Suprapubic skin (tissue), 4 donors: Measurements from ENCODE around the gene DBR1.

Experiments
- CTCF ChIP-seq, 2 donors: fragments of 200-600 bp in 1 of 2; fragments of 450-650 bp in 1 of 2; sonication (generic) in 1 of 2; IDR thresholded peaks; one replicate each; pipeline ENCODE4 v1.5.1; 2016 to 2019; ENCODE audit warnings: antibody characterized with exemption in 2 of 2, mild to moderate bottlenecking in 1 of 2, moderate library complexity in 1 of 2
- EP300 ChIP-seq: sonication (generic); formaldehyde crosslinking; IDR thresholded peaks from one replicate; pipeline ENCODE4 v1.6.1; 2017; ENCODE audit warnings: antibody characterized with exemption
- POLR2A ChIP-seq, 2 donors: fragments of 450-650 bp; IDR thresholded peaks; one replicate each; pipeline ENCODE4 v1.6.1; 2017; ENCODE audit warnings: antibody characterized with exemption in 2 of 2, mild to moderate bottlenecking in 2 of 2, moderate library complexity in 2 of 2
- POLR2AphosphoS5 ChIP-seq, 3 donors: sonication (generic); formaldehyde crosslinking; IDR thresholded peaks; one replicate each; pipeline ENCODE4 v1.6.1; 2017; ENCODE audit warnings: antibody characterized with exemption in 3 of 3

DNA sequence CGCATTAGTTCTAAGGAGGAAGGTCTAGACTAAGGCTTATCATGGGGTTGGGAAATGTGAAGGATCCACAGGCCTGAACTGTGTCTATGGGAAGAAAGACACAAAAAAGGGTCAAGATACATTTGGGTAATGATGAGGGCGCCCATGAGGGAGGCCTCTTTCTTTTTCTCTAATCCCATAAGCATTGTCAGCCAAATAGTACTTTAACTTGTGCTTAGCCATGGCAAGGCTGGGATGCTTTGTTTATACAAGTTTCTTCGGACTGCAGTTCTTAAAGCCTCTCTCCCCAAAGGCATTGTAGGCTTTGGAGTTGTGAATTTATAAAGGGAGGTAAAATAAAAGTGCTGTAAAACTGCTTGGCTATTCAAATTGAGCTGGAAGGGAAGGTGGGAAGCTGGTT lies 35.8 kb upstream of the DBR1 start:
- TF ChIP-seq POLR2A (IDR thresholded peaks at IDR 0.05) (no peak), CTCF (IDR thresholded peaks at IDR 0.05) (no peak), EP300 (no peak), POLR2AphosphoS5 (IDR thresholded peaks at IDR 0.05) (no peak)
